HEK293 (cell line): ENCODE results near the gene UGT1A6.

Source experiments
- CTCF ChIA-PET: fragments of 350-600 bp; formaldehyde crosslinking; extraction: SDS; loops from one replicate; lab custom pipeline; 2021; ENCODE audit warnings: antibody characterized with exemption; lab: Yijun Ruan, JAX
- POLR2A ChIA-PET: fragments of 300-600 bp; formaldehyde crosslinking; extraction: SDS; loops from one replicate; lab custom pipeline; 2020; ENCODE audit warnings: antibody characterized with exemption, inconsistent platforms; lab: Yijun Ruan, JAX
- H3K27ac ChIP-seq: fragments of 200-500 bp; sonication (Bioruptor generic); 2 replicates; pipeline ENCODE4 v1.5.1; 2014; ENCODE audit warnings: low read depth, low read length, control low read depth, inconsistent platforms; ENCODE audit errors: extremely low read depth
- H3K36me3 ChIP-seq, 2 experiments: fragments of 200-500 bp in 1 of 2; sonication (Bioruptor generic) in 1 of 2; 1 replicate in 1 of 2; 2 replicates in 1 of 2; pipeline ENCODE4 v1.5.1; 2014 to 2017; ENCODE audit warnings: inconsistent platforms in 2 of 2, low read length in 2 of 2; ENCODE audit not compliant: control insufficient read depth in 2 of 2, insufficient read depth in 1 of 2
- H3K4me1 ChIP-seq: fragments of 200-500 bp; sonication (Bioruptor generic); 2 replicates; pipeline ENCODE4 v1.5.1; 2014; ENCODE audit warnings: mild to moderate bottlenecking, low read length, inconsistent platforms; ENCODE audit not compliant: control insufficient read depth, insufficient read depth
- H3K4me3 ChIP-seq: 2 replicates; pipeline ENCODE4 v1.5.1; 2011; ENCODE audit warnings: low read depth, mild to moderate bottlenecking, control low read depth, low read length, moderate library complexity
- H3K9me3 ChIP-seq: fragments of 200-500 bp; sonication (Bioruptor generic); 2 replicates; pipeline ENCODE4 v1.5.1; 2014; ENCODE audit warnings: low read depth, low read length, inconsistent platforms; ENCODE audit not compliant: control insufficient read depth, insufficient read depth
- GFI1B ChIP-seq: fragments of 450-650 bp; formaldehyde crosslinking; IDR thresholded peaks from 2 replicates; pipeline ENCODE4 v1.5.1; 2016; ENCODE audit warnings: missing biosample characterization, missing genetic modification characterization
- GLI4 ChIP-seq: fragments of 450-650 bp; formaldehyde crosslinking; IDR thresholded peaks from 2 replicates; pipeline ENCODE4 v1.5.1; 2016; ENCODE audit warnings: missing biosample characterization, missing genetic modification characterization
- KLF16 ChIP-seq: fragments of 450-650 bp; formaldehyde crosslinking; IDR thresholded peaks from 2 replicates; pipeline ENCODE4 v1.5.1; 2017; ENCODE audit warnings: missing biosample characterization, missing genetic modification characterization
- OSR2 ChIP-seq: fragments of 450-650 bp; formaldehyde crosslinking; IDR thresholded peaks from 2 replicates; pipeline ENCODE4 v1.5.1; 2016; ENCODE audit warnings: missing biosample characterization, missing genetic modification characterization
- PRDM6 ChIP-seq: fragments of 450-650 bp; formaldehyde crosslinking; IDR thresholded peaks from 2 replicates; pipeline ENCODE4 v1.5.1; 2017; ENCODE audit warnings: missing biosample characterization, missing genetic modification characterization
- SP7 ChIP-seq: fragments of 450-650 bp; formaldehyde crosslinking; IDR thresholded peaks from 2 replicates; pipeline ENCODE4 v1.5.1; 2016; ENCODE audit warnings: missing biosample characterization, missing genetic modification characterization
- ZBTB6 ChIP-seq: fragments of 450-650 bp; formaldehyde crosslinking; IDR thresholded peaks from 2 replicates; pipeline ENCODE4 v1.5.1; 2017; ENCODE audit warnings: missing biosample characterization, missing genetic modification characterization
- ZNF169 ChIP-seq: fragments of 450-650 bp; formaldehyde crosslinking; IDR thresholded peaks from 2 replicates; pipeline ENCODE4 v1.5.1; 2016; ENCODE audit warnings: missing biosample characterization, missing genetic modification characterization
- ZNF174 ChIP-seq: fragments of 450-650 bp; formaldehyde crosslinking; IDR thresholded peaks from 2 replicates; pipeline ENCODE4 v1.5.0; 2017; ENCODE audit warnings: missing biosample characterization, mild to moderate bottlenecking, missing genetic modification characterization
- ZNF184 ChIP-seq: fragments of 450-650 bp; IDR thresholded peaks from 2 replicates; pipeline ENCODE4 v1.5.1; 2018; ENCODE audit warnings: missing biosample characterization, mild to moderate bottlenecking, missing genetic modification characterization
- ZNF19 ChIP-seq: fragments of 450-650 bp; formaldehyde crosslinking; IDR thresholded peaks from 2 replicates; pipeline ENCODE4; 2016; ENCODE audit warnings: missing biosample characterization, missing genetic modification characterization, low read depth
- ZNF202 ChIP-seq: fragments of 450-650 bp; formaldehyde crosslinking; IDR thresholded peaks from 2 replicates; pipeline ENCODE4 v1.5.1; 2016; ENCODE audit warnings: missing biosample characterization, missing genetic modification characterization, borderline replicate concordance
- ZNF24 ChIP-seq: fragments of 450-650 bp; formaldehyde crosslinking; IDR thresholded peaks from 2 replicates; pipeline ENCODE4 v1.5.1; 2016; ENCODE audit warnings: missing biosample characterization, missing genetic modification characterization
- ZNF366 ChIP-seq: fragments of 450-650 bp; formaldehyde crosslinking; conservative IDR thresholded peaks from 2 replicates; pipeline ENCODE4 v1.5.1; 2016; ENCODE audit warnings: missing biosample characterization, missing genetic modification characterization
- ZNF416 ChIP-seq: fragments of 450-650 bp; formaldehyde crosslinking; IDR thresholded peaks from 2 replicates; pipeline ENCODE4 v1.5.1; 2016; ENCODE audit warnings: missing biosample characterization, missing genetic modification characterization
- ZNF426 ChIP-seq: fragments of 450-650 bp; formaldehyde crosslinking; IDR thresholded peaks from 2 replicates; pipeline ENCODE4 v1.5.1; 2017; ENCODE audit warnings: missing biosample characterization, missing genetic modification characterization, mild to moderate bottlenecking, inconsistent platforms, moderate library complexity
- ZNF558 ChIP-seq: fragments of 450-650 bp; formaldehyde crosslinking; IDR thresholded peaks from 2 replicates; pipeline ENCODE4 v1.5.1; 2016; ENCODE audit warnings: missing biosample characterization, missing genetic modification characterization
- ZNF610 ChIP-seq: fragments of 450-650 bp; formaldehyde crosslinking; IDR thresholded peaks from 2 replicates; pipeline ENCODE4 v1.5.1; 2016; ENCODE audit warnings: missing biosample characterization, missing genetic modification characterization, borderline replicate concordance
- ZNF747 ChIP-seq: fragments of 450-650 bp; formaldehyde crosslinking; IDR thresholded peaks from 2 replicates; pipeline ENCODE4 v1.5.1; 2016; ENCODE audit warnings: missing biosample characterization, missing genetic modification characterization
- ZSCAN30 ChIP-seq: fragments of 450-650 bp; IDR thresholded peaks from 2 replicates; pipeline ENCODE4 v1.5.1; 2018; ENCODE audit warnings: missing biosample characterization, mild to moderate bottlenecking, missing genetic modification characterization, moderate library complexity
- TF ChIP-seq, protein P1 (sequence below): fragments of 450-650 bp; formaldehyde crosslinking; IDR thresholded peaks from 2 replicates; pipeline ENCODE4 v1.5.1; 2016; ENCODE audit warnings: missing biosample characterization, missing genetic modification characterization

The UGT1A6 gene

DNA sequence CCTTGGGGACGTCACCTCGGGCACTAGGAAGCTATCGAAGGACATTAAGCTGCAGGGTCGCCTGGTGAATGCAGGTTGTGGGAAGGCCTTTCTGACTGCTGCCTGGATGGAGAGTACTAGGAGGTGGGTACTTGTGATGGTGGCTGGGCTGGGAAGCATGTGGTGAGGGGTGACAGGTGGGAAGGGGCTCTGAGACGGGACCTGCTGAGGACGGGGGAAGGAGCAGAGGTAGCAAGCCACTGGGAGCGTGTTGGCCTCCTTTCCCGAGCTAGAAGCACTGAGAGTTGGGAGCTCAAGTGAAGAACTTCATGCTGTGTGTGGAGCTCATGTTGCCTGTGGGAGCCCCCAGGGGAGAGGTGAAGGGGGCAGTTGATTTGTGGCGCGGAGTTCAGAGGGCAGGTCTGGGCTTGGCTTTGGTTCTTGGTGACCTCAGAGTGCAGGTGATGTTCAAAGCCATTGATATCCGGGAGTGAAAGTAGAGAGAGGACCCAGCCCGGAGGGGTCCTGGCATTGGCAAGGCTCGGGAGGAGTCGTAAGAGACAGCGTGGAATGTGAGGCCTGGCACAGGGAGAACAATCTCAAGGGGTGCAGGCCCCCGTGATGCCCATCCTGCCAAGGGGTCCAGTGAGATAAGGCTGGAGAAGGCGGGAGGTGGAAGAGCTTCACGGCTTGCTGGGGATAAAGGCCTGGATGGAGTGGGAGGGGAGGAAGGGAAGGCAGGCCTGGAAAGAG, 98.6 kb downstream of the UGT1A6 start:
- Histone ChIP-seq H3K36me3 (no peaks in the 10 kb centered on the region), H3K9me3 (no peaks in the 10 kb centered on the region), H3K4me3 (no peak overlapping the region), H3K27ac (no peak overlapping the region), H3K4me1 (no peaks in the 10 kb centered on the region)
- CTCF ChIA-PET = no interaction called here
- POLR2A ChIA-PET = no interaction called here
- TF ChIP-seq PRDM6 (tag by site-specific recombination) (no peak), ZNF202 (no peak), KLF16 (tag by site-specific recombination) (no peak), ZNF426 (no peak), ZNF558 (tag by site-specific recombination) (no peak), SP7 (tag by site-specific recombination) (no peak), ZSCAN30 (tag by site-specific recombination) (no peak)

GRCh38 chr2:233791883-233792329, 99.2 kb downstream of the UGT1A6 start:
- Histone ChIP-seq H3K36me3 (no peaks in the 10 kb centered on the region), H3K4me1 (no peaks in the 10 kb centered on the region), H3K27ac (no peak overlapping the region), H3K9me3 (no peaks in the 10 kb centered on the region), H3K4me3 (no peak overlapping the region)
- TF ChIP-seq ZNF610 (tag by site-specific recombination) (no peak), ZNF366 (no peak), ZNF416 (tag by site-specific recombination) (no peak), ZNF24 (tag by site-specific recombination) (no peak)
- TF ChIP-seq, protein P1, sequence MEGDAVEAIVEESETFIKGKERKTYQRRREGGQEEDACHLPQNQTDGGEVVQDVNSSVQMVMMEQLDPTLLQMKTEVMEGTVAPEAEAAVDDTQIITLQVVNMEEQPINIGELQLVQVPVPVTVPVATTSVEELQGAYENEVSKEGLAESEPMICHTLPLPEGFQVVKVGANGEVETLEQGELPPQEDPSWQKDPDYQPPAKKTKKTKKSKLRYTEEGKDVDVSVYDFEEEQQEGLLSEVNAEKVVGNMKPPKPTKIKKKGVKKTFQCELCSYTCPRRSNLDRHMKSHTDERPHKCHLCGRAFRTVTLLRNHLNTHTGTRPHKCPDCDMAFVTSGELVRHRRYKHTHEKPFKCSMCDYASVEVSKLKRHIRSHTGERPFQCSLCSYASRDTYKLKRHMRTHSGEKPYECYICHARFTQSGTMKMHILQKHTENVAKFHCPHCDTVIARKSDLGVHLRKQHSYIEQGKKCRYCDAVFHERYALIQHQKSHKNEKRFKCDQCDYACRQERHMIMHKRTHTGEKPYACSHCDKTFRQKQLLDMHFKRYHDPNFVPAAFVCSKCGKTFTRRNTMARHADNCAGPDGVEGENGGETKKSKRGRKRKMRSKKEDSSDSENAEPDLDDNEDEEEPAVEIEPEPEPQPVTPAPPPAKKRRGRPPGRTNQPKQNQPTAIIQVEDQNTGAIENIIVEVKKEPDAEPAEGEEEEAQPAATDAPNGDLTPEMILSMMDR (tag by site-specific recombination) = no peak
- ChIA-PET CTCF (no interaction called here), POLR2A (no interaction called here)

DNA sequence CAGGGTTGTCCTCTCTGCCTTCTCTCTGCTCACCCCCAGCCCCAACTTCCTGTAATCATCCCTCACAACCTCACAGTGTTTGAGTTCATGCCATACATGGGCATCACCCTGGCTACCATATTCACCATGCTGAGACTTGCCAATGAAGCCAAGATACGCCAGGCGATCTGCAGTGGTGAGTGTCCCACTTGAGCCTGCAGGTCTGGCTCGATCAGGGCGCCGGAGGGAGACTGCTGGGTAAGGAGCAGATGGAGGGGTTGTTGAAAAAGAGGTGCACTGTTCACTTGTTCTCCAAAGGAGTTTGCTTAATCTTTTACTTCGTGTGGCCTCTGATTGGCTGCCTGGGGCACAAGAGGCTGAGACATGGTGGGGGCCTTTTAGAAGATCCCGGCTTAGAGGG, 100.0 kb downstream of the UGT1A6 start:
- H3K9me3 ChIP-seq = no peaks in the 10 kb centered on the region
- H3K4me3 ChIP-seq = no peak overlapping the region
- ChIA-PET CTCF (interaction anchor here (1.0 kb wide), 1 partner anchor 65 kb away, joined by 3 read pairs; no protein-coding TSS in a partner anchor), POLR2A (no interaction called here)
- no peak for TF ChIP-seq ZNF174
- no peak for TF ChIP-seq ZNF19
- no peak for TF ChIP-seq ZNF184 (tag by site-specific recombination)
- no peak for TF ChIP-seq GFI1B (tag by site-specific recombination)
- no peak for TF ChIP-seq ZNF169 (tag by site-specific recombination)
- TF ChIP-seq ZBTB6 = no peak
- no peak for TF ChIP-seq GLI4
- no peak for TF ChIP-seq OSR2 (tag by site-specific recombination)
- no peak for TF ChIP-seq ZNF747 (tag by site-specific recombination)
- no peak overlapping the region for H3K27ac ChIP-seq
- H3K36me3 ChIP-seq = no peaks in the 10 kb centered on the region
- no peaks in the 10 kb centered on the region for H3K4me1 ChIP-seq
